Sciatic nerve (tissue), 2 donors: ENCODE results near the gene HS6ST3. TPM values are rescaled to one million over a fixed set of nuclear protein-coding genes. Genes with fewer than 3 reads are reported as not detected.

Experiments used
- ATAC-seq: fragments of 200-7000 bp; cut with Tn5 transposase; one replicate; pipeline ENCODE4 v1.9.1; 2020; ENCODE audit warnings: mild to moderate bottlenecking, moderate library complexity
- DNase-seq: peaks from one replicate; pipeline ENCODE4 v3.0.0-alpha.2; 2020; ENCODE audit warnings: low spot score
- intact Hi-C: fragments of 100-400 bp; cut with DNase I; formaldehyde crosslinking; loops from one replicate; pipeline ENCODE4 v1.14.2; 2022
- total RNA-seq: library from RNA; stranded (reverse); fragmentation: NEBNext Ultra II Directional; extraction: Animal tissue kit (Norgen Biotek cat#: 25700); gene quantifications from one replicate; pipeline ENCODE4 v1.2.1, GENCODE V29; 2021
- donor health status: DM: no; HTN: no; CAD: no.
- donor health status: DM: no; HTN: no; CAD: no.

HS6ST3 gene
- total RNA-seq, 1 donor from 2014 or later: 0.22 TPM

DNA sequence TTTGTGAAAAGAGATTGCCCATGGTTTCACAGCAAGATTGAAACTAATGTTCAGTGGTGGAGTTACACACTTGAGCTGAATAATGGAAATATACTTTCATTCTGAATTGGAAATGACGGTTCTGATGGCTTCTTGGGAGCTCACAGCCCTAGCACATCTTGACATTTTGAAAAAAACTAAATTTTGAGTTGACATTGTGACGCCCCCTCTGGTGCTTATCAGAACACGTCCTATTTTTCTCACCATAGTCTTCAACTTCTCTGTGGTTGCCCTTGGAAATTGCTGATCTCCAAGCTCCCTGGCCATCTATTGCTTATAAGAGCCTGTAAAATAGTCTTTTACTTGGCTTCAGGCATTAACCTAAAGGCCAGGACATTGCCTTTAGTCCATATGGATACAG is 702.3 kb downstream of the HS6ST3 start:
- ATAC-seq (no peak), DNase-seq (no peak)
- intact Hi-C loops: no loop called here

DNA sequence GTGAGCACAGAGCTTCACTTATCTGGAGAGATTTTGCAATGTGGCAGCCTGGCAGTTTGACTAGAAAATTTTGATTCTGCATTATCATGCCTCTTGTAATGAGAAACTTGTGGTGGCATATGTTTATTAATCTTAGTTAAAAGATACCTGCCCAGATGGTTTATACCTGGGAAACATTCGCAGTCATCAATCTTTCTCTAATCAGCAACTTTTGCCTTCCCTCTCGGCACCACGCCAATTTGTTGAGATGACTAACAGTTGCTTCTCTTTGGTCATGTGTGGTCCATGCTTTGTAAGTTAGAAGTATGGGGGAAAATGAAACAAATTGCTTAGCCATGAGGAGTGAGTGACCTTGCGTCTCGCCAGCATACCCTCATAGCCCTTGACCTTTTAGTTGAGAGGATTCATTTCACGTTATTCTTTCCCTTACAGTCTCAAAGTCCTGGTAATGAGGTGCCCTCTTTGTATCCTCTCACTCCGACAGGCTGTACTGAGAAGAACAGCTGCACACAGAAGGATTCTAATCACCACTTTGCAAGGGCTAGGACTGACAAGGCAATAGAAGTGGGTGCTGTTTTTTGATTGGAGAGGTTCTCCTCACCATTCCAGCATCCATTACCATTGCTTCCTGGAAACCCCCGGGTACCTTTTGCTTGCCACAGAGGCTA is 703.0 kb downstream of the HS6ST3 start:
- no peak for ATAC-seq
- intact Hi-C loops: no loop called here
- no peak for DNase-seq

DNA sequence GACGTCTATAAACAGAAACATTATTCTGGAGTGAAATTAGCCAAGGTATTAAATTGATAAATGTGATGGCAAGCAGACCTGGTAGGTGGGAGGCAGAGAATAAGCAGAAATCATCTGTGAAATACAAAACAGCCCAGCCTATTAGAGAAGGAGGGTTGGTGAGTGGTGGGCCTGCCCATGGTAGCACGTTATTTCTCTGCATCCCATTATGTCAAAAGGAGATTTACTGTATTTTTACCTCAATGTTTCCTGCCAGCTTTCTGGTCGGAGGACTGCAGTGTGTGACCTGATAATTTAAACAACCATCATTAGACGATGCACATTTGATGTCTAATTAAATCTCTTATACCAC is 703.5 kb downstream of the HS6ST3 start:
- intact Hi-C loops: no loop called here
- no peak for ATAC-seq

DNA sequence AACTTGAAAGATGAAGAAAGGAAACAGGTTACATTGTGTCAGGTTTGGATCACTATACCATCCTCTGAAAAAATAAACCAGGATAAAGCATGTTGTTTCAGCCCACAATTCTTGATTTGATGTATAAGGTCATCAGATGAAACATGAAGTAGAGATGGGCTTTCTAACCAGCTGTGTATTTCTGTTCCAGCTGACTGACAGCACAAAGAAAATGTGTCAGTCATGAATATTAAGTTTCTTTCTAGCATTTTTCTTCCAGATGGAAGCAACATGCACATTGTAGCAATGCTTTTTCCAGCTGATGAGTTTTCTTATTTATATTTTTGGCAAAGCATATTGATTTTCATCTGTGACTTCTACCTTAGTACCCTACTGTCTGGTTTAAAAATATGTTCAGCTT is 704.8 kb downstream of the HS6ST3 start:
- ATAC-seq: no peak
- intact Hi-C loops: no loop called here
- no peak for DNase-seq

More for the DNA sequence above, 703.5 kb downstream of the HS6ST3 start:
- DNase-seq: no peak

DNA sequence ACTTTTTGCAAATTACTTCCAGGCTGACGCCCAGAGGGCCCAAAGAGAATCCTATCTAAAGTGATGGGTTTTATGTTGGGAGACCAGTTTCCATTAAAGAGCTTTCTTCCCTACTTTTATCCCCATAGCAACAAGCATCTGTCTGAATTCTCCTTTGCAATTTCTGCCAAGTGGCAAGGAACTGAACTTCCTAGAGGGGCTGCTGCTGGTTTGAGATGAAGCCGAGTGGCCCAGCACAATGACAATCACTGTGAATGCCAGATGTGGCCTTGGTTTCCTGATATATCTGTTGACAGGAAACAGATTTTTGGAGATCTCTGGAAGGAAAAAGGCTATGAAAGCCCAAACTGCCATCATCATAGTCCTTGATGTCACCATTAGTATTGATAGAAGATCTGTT is 705.8 kb downstream of the HS6ST3 start:
- DNase-seq: no peak
- ATAC-seq: no peak
- intact Hi-C loops: no loop called here

DNA sequence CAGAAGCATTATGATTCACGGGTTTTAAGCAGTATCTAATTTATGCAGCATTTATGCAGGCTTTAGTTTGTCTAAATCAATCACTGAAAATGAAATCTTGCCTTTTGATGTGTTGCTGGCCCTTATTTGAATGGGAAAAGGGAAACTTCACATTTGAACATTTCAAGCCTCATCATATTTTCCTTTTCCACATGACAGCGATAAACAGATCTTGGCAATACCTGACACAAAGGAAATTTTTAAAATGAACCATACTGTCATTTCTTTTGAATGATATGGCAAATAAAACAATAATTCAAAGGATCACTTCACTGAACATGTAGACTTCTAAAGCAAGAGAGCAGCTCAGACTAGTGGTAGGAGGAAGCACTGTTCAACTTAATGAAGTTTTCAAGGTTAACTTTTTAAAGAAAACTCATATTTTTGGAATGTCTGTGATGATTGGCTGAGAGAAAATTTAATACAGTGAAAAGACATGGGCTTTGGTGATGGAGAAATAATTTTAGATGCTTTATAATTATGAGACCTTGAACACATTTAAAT is 706.3 kb downstream of the HS6ST3 start:
- no peak for DNase-seq
- no peak for ATAC-seq
- intact Hi-C loops: no loop called here

DNA sequence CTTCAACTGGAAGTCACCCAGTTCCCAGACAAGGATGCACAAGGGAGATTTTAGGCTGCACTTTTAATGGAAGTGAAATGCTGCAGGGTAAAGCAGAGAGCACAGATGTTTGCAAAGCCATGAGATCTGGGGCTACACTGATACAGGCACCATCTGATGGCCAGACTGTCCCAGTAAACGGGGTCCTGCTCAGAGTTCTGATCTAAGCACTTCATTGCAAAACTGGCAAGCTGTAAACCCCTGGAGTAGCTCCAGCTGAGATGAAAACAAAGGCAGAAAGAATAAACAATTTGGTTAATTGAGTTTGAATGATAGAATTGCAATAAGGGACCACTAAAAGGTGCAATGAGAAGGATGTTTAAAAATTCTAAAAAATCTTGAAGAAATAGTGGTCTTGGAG is 707.2 kb downstream of the HS6ST3 start:
- no peak for ATAC-seq

DNA sequence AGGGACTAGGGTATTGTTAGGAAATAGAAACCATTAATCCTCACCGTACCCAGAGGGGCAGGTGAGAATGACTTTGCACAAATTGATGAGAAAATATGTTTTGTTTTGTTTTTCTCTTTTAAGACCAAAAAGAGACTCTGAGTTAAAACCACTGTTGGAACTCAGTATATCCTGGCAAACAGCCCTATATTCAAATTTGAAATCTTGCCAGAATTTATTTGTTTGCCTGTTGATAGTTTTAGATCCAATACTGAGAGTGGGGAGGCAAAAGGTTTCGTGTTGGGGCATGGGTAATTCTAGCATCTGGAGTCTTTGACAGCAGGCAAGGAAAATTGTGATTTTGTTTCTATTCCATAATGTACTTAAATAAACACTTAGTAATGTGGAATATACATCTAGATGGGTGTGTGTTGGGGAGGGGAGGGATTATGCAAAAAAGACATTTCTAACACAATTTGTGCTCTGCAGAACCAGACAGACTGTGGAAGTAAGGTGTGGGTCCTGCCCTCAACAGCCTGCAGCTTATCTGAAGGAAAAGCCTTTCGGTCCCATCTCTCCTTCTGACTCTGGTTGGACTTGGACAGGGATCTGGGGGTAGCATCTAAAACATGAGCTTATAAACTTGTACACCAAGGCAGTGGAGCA is 713.7 kb downstream of the HS6ST3 start:
- intact Hi-C loops: no loop called here
- no peak for DNase-seq
- no peak for ATAC-seq

More for the DNA sequence above, 707.2 kb downstream of the HS6ST3 start:
- no peak for DNase-seq
- intact Hi-C loops: no loop called here

DNA sequence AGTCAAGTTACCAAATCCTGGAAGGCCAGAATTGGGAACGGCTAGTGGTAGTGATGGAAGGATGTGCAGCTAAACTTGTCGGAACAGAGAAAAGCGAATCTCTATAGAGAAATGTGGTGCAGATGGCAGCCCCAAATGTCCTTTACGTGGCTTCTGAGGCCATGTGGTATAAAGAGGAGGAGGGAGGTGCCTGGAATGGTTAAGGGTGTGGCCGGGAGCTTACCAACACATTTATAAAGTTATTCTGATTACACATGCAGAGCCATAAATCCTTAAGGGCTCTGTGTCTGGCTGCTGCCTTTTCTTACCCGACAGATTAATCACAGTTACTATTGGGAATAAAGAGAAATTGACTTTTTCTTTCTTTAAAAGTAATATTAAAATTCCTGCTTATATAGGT is 714.3 kb downstream of the HS6ST3 start:
- intact Hi-C loops: no loop called here
- DNase-seq: no peak
- peak; percentile 32 for ATAC-seq

DNA sequence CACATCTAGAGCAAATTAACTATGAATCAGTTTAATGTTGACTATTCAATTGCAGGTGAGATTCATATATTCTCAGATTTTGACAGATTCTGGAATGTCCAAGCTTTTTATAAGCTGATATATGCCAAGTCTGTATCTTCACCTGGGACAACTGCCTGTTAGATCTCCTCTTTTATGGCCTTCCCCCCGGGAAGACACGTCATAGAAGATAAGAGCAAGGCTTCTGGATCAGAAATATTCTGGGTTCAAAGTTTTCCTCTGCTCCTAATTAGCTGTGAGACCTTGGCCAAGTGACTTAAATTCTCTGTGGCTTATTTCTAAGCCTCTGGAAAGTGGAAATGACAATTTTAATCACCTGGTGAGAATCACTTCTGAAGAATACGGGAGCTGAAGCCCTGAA is 716.8 kb downstream of the HS6ST3 start:
- ATAC-seq (no peak), DNase-seq (no peak)
- intact Hi-C loops: no loop called here

DNA sequence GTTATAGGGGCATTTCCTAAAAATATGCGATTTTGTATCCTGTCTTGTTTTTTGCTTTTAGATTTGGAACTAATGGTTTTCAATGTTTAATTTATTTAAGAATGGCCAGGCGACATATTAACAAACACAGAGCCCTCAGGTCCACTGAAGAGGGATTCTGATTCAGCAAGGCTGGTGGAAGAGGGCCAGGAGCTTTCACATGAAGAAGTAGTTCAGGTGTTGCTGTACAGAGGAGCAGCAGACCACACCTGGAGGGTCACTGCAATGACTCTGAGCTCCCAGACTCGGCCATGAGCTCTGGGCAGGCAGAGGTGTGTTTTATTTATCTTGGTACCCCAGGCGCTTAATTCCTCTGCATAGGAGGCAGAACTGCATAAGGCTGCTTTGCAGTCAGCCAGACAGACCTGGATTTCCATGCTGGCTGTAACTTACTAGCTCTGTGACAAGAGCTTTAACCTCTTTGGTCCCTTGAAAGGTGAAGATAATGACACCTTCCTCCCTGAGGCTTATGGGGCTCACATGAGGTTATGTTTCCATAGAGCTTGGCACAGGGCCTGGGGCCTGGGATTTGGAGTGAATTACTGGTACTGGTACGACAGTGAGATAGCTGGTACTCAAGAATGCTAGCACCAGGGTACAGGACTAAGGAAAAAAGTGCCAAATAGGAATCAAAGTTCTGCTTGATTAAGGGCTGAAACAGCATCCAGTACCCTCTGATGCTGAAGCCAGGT is 719.6 kb downstream of the HS6ST3 start:
- intact Hi-C loops: no loop called here
- DNase-seq (no peak), ATAC-seq (no peak)

DNA sequence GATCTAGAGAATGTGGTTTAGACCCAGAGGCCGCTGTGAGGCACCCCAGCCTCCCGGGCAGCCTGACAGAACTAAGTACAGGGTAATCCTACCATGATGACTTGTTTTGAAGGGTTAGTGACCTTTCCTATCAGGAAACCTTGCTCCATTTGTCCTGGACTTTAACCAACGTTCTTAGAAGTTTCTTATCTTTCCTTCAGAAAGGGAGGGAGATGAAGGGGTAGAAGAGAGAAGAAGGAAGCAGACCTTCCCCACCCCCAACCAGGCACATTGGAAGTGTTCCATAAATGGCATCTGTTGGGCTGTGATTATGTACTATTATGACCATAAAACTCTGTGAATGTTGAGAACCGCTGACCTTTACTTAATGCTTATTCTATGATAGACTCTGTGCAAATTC is 720.2 kb downstream of the HS6ST3 start:
- intact Hi-C loops: no loop called here

DNA sequence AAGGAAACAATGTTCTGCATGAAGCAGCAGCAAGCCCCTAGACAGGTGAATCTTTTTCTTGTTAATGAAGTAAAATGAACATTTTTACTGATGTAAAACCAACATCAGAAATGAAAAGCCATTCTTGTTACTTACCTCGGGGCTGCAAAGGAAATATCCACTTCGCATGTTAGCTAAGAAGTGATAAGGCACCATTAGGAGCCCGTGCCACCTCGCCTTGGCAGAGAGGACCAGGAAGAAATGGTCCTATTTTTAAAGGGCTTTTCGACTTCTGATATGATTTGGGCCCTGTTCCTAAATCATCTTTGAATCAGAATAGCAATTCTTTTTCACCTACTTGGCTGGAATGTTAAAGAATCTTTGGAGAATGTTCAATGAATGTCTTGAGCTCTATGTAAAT is 721.1 kb downstream of the HS6ST3 start:
- intact Hi-C loops: no loop called here
- DNase-seq (no peak), ATAC-seq (no peak)

More for the DNA sequence above, 720.2 kb downstream of the HS6ST3 start:
- ATAC-seq (no peak), DNase-seq (no peak)

DNA sequence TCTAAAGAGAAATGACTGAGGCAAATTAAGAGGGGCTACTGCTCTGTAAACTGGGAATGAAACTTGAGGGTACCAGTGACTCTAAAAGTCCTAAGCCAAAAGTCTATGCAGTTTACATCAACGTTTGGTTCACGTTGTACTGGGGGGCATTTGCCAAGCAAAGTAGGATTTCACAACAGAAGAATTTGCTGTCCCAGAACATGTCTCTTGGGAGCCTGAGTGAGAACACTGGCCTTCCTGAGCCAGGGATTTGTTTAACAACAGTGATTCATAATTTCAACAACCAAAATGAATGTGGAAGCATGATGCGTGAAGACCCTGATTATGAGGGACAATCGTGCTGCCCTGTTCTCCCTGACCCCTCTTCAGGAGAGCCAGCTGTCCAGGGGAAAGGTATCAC is 726.4 kb downstream of the HS6ST3 start:
- DNase-seq (no peak), ATAC-seq (peak; percentile 96)
- intact Hi-C loops: no loop called here

DNA sequence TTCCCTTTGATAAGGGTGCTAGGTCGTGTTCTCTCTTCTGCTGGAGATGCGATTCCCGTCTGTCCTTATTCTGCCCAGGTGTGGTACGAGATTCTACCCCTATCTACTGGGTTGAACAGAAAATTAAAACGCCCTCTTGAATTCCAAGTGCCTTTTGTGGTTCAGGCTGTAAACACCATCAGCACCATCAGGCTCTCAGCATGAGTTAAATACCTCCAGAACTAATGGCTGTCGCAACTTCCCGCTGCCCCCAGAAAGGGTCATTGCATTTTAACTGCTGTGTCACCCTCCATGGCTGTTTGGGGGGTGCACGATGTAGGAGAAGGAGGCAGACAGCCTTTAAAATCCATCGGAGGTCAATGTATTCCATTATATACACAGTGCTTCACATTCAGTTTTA is 727.0 kb downstream of the HS6ST3 start:
- intact Hi-C loops: no loop called here
- no peak for DNase-seq
- ATAC-seq: peak; percentile 10

DNA sequence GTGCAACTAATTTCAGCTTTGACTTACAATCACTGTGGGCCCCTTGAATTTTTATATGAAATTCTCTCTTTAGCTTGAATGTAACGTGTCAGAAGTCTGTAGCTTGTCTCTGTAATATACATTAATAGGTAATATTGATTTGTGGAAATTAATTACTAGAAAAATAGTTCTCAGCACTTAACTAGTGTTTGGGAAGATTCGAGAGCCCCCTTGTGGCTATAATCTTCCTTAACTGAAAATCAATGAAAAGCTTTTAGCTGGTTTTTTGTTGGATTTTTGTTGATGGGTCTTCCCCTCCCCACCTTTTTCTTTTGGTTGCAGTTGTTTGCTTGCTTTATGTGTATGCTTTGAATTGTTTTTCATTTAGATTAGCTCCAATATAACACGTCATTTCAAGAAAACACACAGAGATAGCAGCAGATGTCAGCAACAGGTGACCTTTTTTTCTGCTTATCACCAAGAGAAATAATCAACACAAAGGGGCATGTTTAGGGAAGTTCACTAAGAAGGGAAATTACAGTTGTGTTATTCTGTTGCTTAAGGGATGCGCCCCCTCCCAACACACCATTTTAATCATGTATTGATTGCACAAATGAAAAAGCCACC is 727.5 kb downstream of the HS6ST3 start:
- ATAC-seq: no peak
- intact Hi-C loops: no loop called here
- DNase-seq: no peak

DNA sequence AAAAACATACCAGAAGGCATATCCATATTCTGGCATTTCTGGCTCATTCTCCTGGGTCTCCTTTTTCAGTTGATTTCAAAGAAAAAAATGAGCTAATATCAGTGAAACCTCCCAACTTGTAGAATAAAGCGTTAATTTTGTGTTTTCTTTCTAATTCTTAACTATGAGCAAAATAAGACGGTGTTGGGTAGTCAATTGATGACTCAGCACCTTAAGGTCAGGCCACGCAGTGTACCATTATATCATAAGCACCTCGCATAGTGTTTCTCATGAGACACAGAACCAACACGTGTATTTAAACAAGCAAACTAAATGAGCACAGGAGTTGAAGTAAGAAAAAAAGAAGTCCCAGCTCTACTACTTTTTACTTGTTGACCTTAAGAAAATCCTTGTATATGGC is 729.5 kb downstream of the HS6ST3 start:
- intact Hi-C loops: no loop called here
- ATAC-seq (no peak), DNase-seq (no peak)

DNA sequence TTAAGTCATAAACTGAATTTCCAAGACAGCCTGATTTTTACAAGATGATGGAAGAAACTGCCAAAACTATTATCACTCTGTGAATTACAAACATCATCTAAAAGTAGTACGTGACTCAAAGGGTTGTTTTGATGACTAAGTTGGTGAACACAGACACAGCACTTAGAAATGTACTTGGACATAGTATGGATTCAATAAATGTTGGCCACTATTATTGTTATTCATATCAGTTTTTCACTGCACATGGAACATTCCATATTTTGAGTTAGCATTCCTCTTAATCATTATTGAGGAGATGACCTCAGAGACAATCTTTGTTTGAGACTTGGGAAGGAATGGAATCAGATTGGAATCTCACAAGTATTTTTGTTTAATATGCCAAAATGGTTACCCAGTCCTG is 731.5 kb downstream of the HS6ST3 start:
- DNase-seq: no peak
- intact Hi-C loops: no loop called here

DNA sequence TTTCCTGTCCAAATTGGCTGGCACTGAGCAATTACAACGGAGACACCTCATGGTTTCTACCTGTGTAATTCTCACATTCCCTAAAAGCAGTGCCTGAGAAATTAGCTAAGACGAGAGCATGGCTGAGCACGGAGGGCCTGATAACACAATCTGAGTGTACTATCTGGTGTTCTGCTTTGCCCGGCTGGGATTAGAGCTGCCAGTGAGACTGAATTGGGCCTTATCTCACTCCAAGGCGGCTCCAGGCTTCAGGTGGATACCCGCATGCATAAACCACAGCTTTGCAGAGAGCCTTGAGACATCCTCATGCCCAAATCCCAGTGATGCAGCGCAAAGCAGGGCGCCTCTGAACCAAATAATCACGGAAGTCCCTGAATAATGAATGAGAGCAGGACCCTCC is 732.1 kb downstream of the HS6ST3 start:
- DNase-seq: no peak
- intact Hi-C loops: no loop called here
- ATAC-seq: no peak

More for the DNA sequence above, 731.5 kb downstream of the HS6ST3 start:
- no peak for ATAC-seq

DNA sequence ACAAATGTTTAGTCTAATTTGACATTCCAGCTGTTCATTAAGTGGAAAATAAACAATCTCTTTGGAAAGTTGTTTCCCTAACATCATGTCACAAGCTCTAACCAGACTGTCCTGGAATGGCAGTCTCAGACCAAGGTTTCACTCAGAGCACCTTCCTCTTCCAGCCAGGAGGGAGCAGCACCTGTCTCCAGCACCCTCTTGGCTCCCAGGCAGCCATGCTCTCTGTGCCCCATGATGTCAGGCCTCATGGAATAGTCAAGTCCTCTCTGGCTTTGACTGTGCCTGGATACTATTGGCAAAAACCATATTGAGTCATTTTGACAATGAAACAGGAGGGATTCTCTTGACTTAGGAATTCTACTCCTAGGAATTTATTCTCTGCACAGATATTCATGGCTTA is 733.0 kb downstream of the HS6ST3 start:
- ATAC-seq: peak; percentile 55
- intact Hi-C loops: no loop called here
- DNase-seq: no peak
